GM19395 (cell line): ENCODE measurements around the gene ARHGEF12.

ENCODE experiments used
- ATAC-seq: cut with Tn5 transposase; IDR thresholded peaks from one replicate; pipeline ENCODE4 v1.9.1; 2021; ENCODE audit warnings: mild to moderate bottlenecking, moderate library complexity; ENCODE audit not compliant: unreplicated experiment

The ARHGEF12 gene

DNA sequence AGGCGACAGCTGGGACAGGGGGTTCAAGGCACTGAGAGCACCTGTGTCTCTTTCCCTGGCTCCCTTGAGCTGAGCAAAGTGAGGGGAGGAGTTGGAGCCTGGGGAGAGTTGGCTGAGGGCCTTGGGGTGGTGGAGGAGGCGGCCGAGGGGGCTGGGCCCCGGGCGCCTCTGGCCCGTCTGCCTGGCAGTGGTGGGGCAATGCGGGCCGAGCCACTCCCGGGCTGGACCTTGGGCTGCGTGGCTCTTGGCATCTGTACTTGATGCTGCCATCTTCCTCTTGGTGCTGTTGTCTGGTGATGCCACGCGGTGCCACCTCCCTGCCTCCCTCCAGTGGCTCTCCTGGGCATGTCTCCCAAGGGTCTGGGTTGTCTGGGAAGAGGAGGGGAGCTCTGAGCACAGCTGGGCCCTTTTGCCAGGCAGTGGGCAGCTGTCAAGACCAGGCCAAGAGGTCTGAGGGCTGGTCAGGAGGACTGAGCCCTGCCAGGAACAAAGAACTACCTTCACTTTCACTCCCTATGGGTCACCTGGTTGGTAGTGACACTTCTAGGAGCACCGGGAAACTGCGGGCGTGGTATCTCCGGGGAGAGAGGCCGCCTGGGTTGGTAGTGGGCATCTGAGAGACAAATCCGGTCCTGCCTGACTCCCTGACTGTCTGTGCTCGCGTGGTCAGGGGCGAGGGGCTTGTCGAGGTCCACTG is 176.7 kb downstream of the ARHGEF12 start:
- no peak for ATAC-seq

DNA sequence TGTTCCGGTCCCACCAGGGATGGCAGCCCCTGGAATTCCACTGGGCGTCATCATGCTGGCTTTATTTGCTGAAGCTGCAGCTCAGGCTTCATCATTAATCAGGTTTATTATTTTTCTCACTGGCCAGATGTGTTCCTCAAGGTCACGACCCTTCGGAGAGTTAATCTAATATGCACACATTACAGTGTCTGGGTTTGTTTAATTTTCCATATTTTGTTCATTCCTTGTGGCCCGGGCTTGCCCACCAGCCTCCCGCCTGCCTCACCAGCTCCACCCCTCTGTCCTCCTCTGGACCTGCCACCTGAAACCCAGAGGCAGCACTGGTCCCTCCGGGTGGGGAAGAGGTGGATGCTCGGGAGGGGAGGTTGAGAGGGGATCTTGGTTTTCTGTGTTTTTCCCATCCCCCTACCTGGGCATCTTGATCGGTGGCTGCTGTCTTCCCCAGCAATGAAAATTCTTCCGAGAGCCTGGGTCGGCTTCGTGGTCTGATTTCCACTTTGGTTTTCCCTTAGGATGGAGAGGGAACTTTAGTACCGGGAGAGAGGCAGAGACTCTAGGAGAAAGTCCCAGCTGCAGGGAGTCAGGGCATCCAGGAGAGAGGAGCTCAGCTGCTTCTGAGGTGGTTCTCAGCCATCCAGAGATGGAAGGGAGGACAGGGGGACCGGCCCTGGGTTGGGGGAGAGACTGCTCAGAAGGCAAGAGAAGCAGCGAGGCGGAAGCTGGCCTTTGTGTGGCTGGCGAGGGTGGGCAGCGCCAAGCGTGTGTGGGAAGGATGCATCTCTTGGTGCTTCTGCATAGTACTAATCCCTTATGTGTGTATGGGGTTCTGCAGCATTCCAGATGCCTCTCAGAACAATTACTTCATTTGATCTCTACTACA is 177.5 kb downstream of the ARHGEF12 start:
- ATAC-seq: no peak

DNA sequence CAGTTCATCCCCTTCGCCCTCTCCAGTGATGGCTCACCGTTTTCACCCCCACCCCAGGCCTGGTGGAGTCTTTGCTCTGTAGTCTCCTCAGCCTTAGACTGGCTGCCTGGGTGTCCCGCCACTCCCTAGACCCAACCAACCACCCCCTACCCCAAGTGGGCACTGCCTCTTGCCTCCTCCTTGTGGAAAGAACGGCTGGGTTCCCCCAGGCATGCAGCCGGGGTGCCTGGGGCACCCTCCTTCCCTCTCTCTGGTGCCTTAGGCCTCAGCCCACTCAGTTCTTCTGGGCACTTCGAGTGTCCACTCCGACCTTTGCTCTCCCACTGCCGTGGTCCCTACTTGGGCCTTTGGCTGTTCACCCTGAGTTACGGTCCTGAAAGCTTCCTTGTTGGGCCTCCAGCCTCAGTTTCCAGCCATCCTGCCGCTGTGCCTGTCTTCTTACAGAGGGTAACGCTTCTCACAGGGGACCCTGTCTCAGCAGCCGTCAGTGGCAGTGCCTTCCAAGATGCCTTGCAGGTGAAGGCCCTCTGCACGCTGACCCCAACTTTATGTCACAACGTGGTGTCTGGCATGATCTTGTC is 178.4 kb downstream of the ARHGEF12 start:
- no peak for ATAC-seq

DNA sequence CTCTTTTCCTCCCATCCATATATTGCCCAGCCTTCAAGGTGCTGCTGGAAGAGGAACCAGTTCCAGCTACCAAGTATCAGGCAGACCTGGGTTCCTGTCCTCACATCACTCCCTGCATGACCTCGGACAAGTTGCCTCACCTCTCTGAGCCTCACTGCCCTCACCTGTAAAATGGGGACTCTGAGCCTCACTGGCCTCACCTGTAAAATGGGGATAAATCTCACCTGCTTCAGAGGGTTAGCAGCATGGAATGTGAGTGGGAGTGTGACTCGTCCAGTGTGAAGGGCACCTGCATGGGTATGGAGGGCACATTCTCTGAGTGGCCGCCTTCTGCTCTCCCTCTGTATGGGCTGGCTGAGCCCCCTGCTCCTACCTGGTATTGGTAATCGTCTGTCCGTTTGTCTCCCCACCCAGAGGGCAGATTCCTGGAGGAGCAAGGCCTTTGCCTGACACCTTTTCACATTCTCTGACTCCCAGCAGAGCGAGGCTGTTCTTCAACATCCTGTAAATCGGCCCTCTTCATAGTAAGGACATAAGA is 179.0 kb downstream of the ARHGEF12 start:
- no peak for ATAC-seq

DNA sequence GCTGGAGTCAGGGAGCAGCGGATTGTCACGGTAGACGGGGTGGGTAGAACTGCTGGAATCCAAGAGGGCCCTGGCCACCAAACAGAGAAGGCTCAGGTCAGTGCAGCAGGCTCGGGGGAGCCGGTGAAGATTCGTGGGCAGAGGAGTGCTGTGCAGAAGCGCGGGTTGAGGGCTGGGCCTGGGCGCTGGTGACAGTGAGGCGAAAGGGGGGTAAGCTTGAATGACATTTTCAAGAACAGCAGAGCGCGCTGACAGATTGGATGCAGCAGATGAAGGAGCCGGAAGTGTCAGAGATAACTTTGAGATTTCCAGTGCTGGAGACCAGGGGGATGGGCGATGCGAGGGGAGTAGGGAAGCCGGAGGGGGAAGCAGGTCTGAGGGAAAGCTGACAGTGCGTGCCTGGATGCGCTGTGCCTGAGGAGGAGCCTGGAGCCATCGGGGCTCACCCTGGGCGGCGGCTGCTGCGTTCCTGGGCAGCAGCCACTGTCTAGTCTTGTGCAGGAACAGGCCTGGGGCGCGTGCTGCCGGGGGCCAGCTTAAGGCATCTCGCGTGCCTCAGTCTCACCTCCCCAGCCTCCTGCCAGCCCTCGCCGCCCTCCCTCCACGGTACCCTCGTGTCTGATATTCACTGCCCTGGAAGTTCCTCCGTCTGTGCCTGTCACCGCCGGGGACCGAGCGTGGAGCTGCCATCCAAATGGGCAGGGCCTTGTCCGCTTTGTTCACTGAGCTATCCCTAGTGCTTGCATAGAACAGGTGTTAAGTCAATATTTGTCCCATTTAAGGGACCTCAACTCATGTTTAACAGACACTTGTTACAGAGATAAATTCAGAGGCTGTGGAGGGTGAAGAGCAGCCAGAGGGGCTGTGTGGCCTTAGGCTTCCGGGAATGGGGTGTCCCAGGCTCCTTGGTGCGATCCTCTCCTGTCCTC is 180.5 kb downstream of the ARHGEF12 start:
- no peak for ATAC-seq

DNA sequence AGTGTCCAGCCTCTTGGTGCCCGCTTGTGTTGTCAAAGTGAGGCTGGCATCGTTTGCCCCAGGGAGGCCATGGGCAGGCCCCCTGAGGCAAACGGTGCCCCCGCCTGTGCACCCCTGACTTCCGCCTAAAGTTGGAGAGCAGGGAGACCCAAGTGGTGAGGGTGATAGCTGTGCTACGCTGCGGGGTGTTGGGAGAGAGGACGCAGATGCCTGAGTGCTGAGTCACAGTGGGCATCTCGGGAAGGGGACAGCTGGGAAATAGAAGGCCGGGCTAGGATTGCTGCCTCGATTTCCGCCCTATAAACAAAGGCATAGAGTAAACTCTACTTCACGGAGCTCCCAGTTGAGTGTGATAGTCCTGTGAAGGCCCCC is 181.2 kb downstream of the ARHGEF12 start:
- no peak for ATAC-seq

DNA sequence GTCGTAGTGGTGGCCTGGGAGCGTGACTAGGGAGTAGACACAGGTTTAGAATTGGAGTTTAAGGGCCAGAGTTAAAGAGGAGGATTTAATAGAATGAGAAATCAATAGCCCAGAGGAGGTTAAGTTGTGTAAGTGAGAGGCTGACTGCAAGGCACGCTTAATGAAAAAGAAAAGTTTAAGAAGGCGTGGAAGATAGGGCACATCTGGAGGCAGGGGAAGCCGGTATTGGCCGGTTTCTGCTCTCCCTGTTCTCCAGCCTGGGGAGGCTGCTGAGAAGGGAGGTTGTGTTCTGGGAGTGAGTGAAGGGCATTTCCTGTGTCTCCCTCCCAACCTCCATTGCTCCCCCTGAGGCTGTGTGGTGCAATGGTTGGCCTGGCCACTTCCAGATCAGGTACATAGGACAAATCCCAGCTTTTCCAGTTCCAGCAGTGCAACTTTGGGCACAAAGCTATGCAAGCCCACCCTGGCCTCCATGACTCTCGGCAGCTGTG is 181.6 kb downstream of the ARHGEF12 start:
- no peak for ATAC-seq

DNA sequence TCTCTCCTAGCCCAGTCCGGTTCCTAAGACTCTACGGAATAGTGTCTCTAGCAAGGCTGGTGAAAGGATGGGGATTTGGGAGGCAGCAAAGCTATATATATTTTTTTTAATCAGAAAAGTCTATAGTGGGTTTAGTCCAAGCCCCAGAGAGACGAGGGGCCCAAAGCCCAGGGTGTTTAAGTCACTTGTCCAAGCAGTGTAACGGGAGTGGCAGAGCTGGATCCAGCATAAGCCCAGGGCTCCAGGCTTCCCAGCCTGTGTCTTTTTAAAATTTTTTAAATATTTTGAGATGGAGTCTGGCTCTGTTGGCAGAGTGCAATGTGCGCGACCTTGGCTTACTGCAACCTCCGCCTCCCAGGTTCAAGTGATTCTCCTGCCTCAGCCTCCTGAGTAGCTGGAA is 182.1 kb downstream of the ARHGEF12 start:
- no peak for ATAC-seq

DNA sequence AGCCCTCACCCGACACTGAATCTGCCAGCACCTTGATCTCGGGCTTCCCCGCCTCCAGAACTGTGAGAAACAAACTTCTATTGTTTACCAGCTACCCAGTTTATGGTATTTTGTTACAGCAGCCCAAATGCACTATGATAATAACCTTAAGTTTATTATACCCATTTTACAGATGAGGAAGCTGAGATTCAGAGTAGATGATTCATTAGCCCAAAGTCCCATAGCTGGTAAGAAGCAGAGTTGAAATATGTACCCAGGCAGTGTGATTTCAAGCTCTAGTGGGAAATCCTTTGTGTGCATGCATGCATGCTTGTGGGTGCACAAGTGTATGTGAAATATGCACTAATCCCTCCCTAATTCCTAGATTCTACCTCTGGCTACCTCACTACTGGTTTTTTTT is 183.3 kb downstream of the ARHGEF12 start:
- ATAC-seq: no peak

DNA sequence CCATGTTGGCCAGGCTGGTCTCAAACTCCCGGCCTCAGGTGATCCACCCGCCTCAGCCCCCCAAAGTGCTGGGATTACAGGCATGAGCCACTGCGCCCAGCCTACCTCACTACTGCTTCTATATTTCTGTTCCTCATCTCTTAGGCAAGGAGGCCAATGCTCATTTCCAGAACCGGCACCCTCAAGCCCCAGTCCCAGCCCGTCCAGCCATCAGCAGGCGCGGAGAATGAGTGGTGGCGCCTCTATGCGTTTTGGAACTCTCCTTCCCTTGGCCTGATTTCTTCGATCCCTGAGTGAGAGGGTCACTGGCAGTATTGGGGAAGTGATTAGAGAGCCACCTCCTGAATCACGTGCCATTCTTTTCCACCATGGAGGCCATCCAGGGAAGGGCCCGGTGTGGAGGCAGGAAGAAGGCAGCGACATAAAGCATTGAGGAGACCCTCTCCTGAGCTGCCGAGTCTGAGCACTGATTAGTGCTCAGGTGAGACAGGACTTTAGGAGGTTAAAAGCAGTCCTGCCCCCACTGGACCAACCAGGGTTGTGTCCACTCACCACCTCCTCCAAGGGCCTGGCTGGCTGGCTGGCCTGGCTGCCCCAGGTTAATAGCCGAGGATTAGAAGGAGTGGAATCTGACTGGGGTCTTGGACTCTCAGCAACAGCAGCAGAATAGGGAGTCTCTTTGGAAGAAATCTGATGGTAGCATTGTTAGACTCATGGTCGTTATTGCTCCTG is 184.0 kb downstream of the ARHGEF12 start:
- no peak for ATAC-seq

DNA sequence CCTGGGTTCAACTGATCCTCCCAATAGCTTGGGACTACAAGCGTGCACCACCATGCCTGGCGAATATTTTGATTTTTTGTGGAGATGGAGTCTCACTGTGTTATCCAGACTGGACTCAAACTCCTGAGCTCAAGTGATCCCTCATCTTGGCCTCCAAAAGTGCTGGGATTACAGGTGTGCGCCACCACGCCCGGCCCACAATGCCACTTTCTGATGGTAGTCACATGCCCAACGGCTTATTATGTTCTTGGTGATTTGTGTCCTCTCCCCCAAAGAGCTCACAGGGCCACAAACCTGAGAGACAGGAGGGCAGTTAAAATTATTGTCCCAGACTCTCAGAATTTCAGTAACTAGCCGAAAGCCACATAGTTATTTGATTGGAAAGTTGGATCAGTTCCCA is 185.0 kb downstream of the ARHGEF12 start:
- no peak for ATAC-seq

DNA sequence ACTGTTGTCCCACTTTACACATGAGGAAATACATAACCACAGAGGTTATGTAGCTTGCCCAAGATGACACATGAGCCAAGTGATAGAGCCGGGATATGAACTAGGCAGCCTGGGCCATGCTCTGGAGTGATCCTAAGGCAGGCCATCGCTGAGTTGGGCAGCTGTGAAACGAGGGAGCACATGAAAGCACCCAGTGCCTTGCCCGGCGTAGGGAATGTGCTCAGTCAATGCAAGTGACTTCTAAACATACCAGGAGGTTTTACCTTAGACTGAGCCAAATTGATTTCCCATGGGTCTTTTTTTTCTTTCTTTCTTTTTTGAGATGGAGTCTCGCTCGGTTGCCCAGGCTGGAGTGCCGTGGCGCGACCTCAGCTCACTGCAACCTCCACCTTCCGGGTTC is 185.8 kb downstream of the ARHGEF12 start:
- ATAC-seq: no peak

DNA sequence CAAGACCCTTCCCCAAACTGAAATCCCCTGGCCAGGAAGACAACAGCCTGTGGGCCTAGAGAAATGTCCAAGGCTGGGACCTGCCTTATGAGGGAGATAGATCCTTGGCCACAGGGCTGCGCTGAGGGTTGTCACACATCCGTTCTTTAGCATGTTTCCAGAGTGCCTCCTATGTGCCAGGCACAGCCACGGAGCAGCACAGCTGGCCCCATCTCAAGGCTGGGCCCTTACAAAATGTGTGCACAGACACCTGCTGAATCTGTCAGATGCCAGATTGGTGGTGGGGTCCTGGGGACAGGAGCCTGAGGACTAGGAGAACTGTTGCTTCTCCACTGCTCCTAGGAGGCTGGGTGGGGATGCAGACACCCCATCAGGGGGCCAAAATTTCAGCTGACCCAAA is 186.5 kb downstream of the ARHGEF12 start:
- ATAC-seq: no peak

DNA sequence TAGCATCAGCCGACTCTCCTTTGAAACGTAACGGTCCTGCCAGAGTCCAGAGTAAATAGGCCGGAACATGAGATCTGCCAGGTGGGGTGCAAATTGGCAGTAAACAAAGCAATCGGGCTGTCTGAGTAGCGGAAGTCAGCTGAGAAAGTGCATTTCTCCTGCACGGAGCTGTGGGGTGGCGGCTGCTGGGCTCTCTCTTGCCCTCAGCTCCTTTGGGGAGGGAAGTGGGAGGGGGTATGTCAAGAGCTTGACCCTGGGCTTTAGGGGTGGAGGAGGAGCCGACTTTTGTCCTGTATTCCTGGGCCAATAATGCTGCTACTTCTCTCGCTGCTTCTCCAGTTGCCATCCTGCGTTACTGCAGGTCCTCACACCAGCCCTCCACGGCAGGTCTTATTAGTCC is 187.0 kb downstream of the ARHGEF12 start:
- no peak for ATAC-seq

DNA sequence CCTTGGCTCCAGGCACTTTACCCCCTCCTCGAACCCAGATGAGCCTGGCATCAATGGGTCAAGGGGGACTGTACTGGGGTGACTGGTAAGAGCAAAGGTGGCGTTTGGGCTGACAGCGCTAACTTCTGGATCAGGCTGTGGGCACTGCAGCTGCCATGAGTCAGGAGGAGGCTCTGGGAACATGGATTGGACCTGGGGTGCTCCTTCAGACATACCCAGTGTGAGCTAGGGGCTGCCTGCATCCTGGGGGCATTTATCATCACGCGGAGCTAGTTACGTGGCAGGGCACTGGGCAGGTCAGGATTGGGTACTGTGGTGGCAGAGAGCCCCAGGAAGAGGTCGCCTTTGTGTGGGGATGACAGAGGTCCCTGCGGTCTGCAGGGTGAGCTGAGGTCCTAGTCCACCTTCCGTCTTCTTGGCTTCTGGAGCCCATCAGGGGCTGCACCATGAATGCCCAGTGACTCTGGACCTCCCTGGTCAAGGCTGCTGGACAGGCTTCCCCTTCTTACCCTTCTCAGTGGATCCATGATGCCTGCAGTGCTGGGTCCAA is 188.4 kb downstream of the ARHGEF12 start:
- no peak for ATAC-seq

DNA sequence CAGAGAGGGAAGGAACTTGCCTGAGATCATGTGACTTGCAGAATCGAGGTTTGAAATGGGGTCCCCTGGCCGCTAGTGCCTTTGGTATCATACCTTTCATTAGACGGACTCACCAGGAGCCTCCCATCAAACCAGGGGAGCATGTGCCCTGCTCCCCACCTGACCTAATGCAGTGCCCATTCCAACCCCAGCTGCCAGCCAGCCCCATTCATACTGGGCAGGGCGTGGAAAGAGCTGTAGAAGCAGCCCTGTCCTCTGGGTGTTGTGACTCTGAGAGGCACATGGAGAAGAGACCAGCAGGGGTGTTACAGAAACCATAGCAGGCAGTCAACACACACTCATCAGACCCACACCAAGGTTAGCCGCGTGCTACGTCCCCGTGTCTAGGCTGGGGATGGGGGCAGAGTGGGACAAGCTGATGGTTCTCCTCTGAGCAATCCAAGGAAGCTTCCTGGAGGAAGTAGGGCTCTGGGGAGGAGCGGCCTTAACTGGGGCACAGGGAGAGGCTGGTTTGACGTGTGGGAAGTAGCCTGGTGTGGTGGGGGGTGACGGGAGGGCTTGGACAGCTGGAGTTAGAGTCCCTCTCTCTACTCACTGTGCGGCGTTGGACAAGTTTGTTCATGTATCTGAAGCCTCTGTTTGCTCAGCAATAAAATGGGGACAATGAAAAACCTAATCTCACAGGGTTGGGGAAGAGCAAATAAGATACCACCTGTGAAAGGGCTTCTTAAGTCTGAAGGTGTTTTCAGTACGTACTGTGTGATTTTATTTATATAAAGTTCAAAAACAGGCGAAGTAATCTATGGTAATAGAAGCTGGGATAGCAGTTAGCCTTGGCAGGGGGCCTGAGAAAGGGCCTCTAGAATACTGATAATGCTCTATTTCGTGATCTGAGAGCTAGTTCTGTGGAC is 189.3 kb downstream of the ARHGEF12 start:
- no peak for ATAC-seq

DNA sequence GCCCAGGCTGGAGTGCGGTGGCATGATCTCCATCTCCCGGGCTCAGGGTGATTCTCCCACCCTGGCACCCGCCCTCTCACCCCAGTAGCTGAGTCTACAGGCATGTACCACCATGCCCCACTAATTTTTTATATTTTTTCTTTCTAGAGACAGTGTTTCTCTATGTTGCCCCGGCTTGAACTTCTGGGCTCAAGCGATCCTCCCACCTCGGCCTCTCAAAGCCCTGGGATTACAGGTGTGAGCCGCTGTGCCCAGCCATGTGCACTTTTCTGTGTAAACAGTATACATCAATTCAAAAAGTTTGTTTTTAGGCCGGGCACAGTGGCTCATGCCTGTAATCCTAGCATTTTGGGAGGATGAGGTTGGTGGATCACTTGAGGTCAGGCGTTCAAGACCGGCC is 190.0 kb downstream of the ARHGEF12 start:
- ATAC-seq: no peak

DNA sequence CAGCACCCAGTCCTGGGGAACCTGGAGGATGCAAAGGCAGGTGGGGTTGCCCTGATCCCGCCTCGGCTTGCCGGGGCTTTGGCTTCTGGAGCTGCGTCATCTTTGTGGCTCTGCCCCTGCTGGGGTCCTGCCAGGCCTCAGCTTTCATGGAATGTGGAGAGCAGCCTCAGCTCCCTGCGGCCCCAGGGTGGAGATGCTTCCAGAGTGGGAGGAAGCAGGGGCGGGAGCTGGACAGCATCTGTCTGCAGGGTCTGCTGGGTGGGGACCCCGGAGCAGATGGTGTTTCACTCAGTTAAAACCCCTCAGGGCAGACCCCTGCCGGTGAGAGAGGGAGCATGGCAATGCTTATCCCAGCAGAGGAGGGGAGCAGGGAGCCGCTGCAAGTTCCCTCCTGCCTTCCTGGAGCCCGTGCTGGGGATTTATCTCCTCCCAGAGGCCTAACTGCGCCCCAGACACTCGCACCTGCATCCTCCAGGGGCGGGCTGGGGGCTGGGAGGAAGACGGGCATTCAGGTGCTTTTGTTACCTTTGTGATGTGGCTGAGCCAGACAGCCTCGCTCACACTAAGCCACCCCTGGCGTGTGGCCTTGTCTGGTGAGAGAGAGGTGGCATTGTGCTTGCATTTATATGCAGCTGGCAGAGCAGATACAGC is 191.0 kb downstream of the ARHGEF12 start:
- ATAC-seq: no peak
